HG03354 (cell line): ENCODE results near the gene KNDC1.
"Not testable (repeated sequence)": the region's sequence is repeated elsewhere in the genome, so short reads cannot be mapped to it uniquely, and the experiment has no call there.

Experiments
- ATAC-seq: cut with Tn5 transposase; IDR thresholded peaks from one replicate; pipeline ENCODE4 v1.9.1; 2021; ENCODE audit warnings: mild to moderate bottlenecking; ENCODE audit not compliant: unreplicated experiment, poor library complexity, severe bottlenecking

KNDC1 gene

GRCh38 chr10:133159950-133160825, at the start of gene KNDC1:
KNDC1 (plus strand) TSS chr10:133160219; CDS start chr10:133160468, 249 bp downstream.
- no peak for ATAC-seq

- no peak for ATAC-seq
Measured at GRCh38 chr10:133110609-133111275, 49.3 kb upstream of the KNDC1 start.

GRCh38 chr10:133111640-133112039, 48.4 kb upstream of the KNDC1 start:
- ATAC-seq, result not testable (repeated sequence)

- ATAC-seq, result no peak
Measured at GRCh38 chr10:133113146-133113830, 46.7 kb upstream of the KNDC1 start.

GRCh38 chr10:133113847-133114246, 46.2 kb upstream of the KNDC1 start:
- no peak for ATAC-seq

- ATAC-seq, result no peak
Measured at GRCh38 chr10:133114251-133114650, 45.8 kb upstream of the KNDC1 start.

GRCh38 chr10:133114726-133115452, 45.1 kb upstream of the KNDC1 start:
- no peak for ATAC-seq

- ATAC-seq, result no peak
Measured at GRCh38 chr10:133115453-133115842, 44.6 kb upstream of the KNDC1 start.

GRCh38 chr10:133115976-133116375, 44.0 kb upstream of the KNDC1 start:
- no peak for ATAC-seq

- no peak for ATAC-seq
Measured at GRCh38 chr10:133116455-133116854, 43.6 kb upstream of the KNDC1 start.

GRCh38 chr10:133117036-133117687, 42.9 kb upstream of the KNDC1 start:
- no peak for ATAC-seq

GRCh38 chr10:133117688-133118071, 42.3 kb upstream of the KNDC1 start:
- no peak for ATAC-seq

- no peak for ATAC-seq
Measured at GRCh38 chr10:133121479-133121878, 38.5 kb upstream of the KNDC1 start.

GRCh38 chr10:133122171-133122935, 37.7 kb upstream of the KNDC1 start:
- ATAC-seq, result no peak

- ATAC-seq, result no peak
Measured at GRCh38 chr10:133123050-133123745, 36.8 kb upstream of the KNDC1 start.

GRCh38 chr10:133123746-133124356, 36.2 kb upstream of the KNDC1 start:
- no peak for ATAC-seq

GRCh38 chr10:133124357-133125211, 35.4 kb upstream of the KNDC1 start:
- ATAC-seq, result no peak
